Progenitor cell of endocrine pancreas (in vitro differentiated cells): ENCODE measurements around the gene CAMK1D. TPM values are rescaled to one million over a fixed set of nuclear protein-coding genes. Genes with fewer than 3 reads are reported as not detected.
A peak's percentile ranks its signal among the peaks of the same experiment; 100 is the strongest.

ENCODE experiments used
- DNase-seq: peaks from one replicate; pipeline ENCODE4 v3.0.0; 2021; ENCODE audit warnings: low spot score; ENCODE audit not compliant: unreplicated experiment
- H3K27ac Mint-ChIP-seq: 2 replicates; pipeline ENCODE4 v1.8.0; 2021; ENCODE audit warnings: mild to moderate bottlenecking, moderate library complexity, mixed read lengths
- H3K27me3 Mint-ChIP-seq: 2 replicates; pipeline ENCODE4 v1.8.0; 2021; ENCODE audit warnings: mixed read lengths
- H3K36me3 Mint-ChIP-seq: 2 replicates; pipeline ENCODE4 v1.8.0; 2022; ENCODE audit warnings: mixed read lengths; ENCODE audit not compliant: insufficient read depth
- H3K4me1 Mint-ChIP-seq: 2 replicates; pipeline ENCODE4 v1.8.0; 2021; ENCODE audit warnings: low read depth, mixed read lengths
- H3K4me3 Mint-ChIP-seq: 2 replicates; pipeline ENCODE4 v1.8.0; 2021; ENCODE audit warnings: low read depth, mild to moderate bottlenecking, moderate library complexity, mixed read lengths
- H3K9me3 Mint-ChIP-seq: 2 replicates; pipeline ENCODE4 v1.8.0; 2021; ENCODE audit warnings: low read depth, mixed read lengths
- total RNA-seq: library from RNA; stranded (reverse); gene quantifications from 2 replicates; pipeline ENCODE4 v1.2.1, GENCODE V29; 2021
- TF ChIP-seq, protein P1 (sequence below): fragments of 200-600 bp; sonication (generic); IDR thresholded peaks from one replicate; pipeline ENCODE4 v1.5.0; 2021; ENCODE audit warnings: antibody characterized with exemption, mild to moderate bottlenecking; ENCODE audit not compliant: unreplicated experiment

CAMK1D gene
- total RNA-seq, 1 donor from 2014 or later: 10.8 TPM

DNA sequence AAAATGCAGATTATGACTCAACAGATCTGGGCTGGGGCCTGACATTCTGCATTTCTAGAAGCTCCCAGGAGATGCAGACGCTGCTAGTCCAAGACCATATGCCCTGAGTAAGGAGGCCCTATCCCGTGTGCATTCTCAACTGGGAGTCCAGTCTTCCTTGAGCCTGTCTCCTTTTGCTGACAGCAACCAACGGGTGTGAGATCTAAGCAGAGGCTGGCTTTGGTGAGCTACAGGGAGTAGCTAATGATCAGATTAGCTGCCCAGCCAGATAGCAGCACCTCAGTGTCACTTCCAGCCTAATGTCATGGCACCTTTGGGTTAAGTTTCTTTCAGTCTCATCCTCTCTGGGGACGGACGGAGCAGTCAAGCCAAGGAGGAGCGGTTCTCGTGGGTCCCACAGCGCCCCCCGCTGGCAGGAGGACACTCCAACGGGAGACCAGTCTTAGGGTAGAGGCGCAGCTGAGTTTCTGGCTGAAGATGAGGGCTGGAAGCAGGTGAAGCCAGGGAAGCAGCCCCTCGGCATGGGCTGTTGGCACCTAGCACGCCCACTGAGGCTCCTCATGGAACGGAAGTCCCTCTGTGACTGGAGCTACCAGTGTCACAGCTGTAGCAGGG, 498.1 kb downstream of the CAMK1D start:
- Mint-ChIP-seq H3K4me1 (peaks cover 5% of the 10 kb centered on the region), H3K36me3 (no peaks in the 10 kb centered on the region), H3K4me3 (no peak overlapping the region), H3K9me3 (peaks cover 3% of the 10 kb centered on the region), H3K27ac (no peak overlapping the region), H3K27me3 (no peaks in the 10 kb centered on the region)
- DNase-seq: no peak
- TF ChIP-seq, protein P1, sequence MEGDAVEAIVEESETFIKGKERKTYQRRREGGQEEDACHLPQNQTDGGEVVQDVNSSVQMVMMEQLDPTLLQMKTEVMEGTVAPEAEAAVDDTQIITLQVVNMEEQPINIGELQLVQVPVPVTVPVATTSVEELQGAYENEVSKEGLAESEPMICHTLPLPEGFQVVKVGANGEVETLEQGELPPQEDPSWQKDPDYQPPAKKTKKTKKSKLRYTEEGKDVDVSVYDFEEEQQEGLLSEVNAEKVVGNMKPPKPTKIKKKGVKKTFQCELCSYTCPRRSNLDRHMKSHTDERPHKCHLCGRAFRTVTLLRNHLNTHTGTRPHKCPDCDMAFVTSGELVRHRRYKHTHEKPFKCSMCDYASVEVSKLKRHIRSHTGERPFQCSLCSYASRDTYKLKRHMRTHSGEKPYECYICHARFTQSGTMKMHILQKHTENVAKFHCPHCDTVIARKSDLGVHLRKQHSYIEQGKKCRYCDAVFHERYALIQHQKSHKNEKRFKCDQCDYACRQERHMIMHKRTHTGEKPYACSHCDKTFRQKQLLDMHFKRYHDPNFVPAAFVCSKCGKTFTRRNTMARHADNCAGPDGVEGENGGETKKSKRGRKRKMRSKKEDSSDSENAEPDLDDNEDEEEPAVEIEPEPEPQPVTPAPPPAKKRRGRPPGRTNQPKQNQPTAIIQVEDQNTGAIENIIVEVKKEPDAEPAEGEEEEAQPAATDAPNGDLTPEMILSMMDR: peak; percentile 47

GRCh38 chr10:12848439-12849173, 499.3 kb downstream of the CAMK1D start:
- no peak for DNase-seq
- H3K4me3 Mint-ChIP-seq: no peak overlapping the region
- H3K4me1 Mint-ChIP-seq: peaks cover 5% of the 10 kb centered on the region
- H3K27ac Mint-ChIP-seq: no peak overlapping the region
- TF ChIP-seq, protein P1: no peak
- no peaks in the 10 kb centered on the region for H3K36me3 Mint-ChIP-seq
- H3K9me3 Mint-ChIP-seq: peaks cover 3% of the 10 kb centered on the region
- no peaks in the 10 kb centered on the region for H3K27me3 Mint-ChIP-seq

- Mint-ChIP-seq H3K27ac (no peak overlapping the region), H3K4me1 (peaks cover 5% of the 10 kb centered on the region), H3K27me3 (no peaks in the 10 kb centered on the region), H3K9me3 (peaks cover 3% of the 10 kb centered on the region), H3K36me3 (no peaks in the 10 kb centered on the region), H3K4me3 (no peak overlapping the region)
- TF ChIP-seq, protein P1: no peak
- DNase-seq: no peak
Measured at GRCh38 chr10:12849319-12850181, 500.2 kb downstream of the CAMK1D start.

- no peak for DNase-seq
- H3K4me1 Mint-ChIP-seq: no peaks in the 10 kb centered on the region
- H3K4me3 Mint-ChIP-seq: no peak overlapping the region
- no peaks in the 10 kb centered on the region for H3K36me3 Mint-ChIP-seq
- peaks cover 7% of the 10 kb centered on the region for H3K9me3 Mint-ChIP-seq
- TF ChIP-seq, protein P1: no peak
- peaks cover 3% of the 10 kb centered on the region for H3K27me3 Mint-ChIP-seq
- no peak overlapping the region for H3K27ac Mint-ChIP-seq
Measured at GRCh38 chr10:12852687-12853086, 503.3 kb downstream of the CAMK1D start.

GRCh38 chr10:12854988-12855387, 505.6 kb downstream of the CAMK1D start:
- H3K4me1 Mint-ChIP-seq: no peaks in the 10 kb centered on the region
- H3K9me3 Mint-ChIP-seq: peaks cover 9% of the 10 kb centered on the region

More at GRCh38 chr10:12854988-12855387, 505.6 kb downstream of the CAMK1D start:
- Mint-ChIP-seq H3K4me3 (no peak overlapping the region), H3K27me3 (peaks cover 8% of the 10 kb centered on the region), H3K27ac (no peak overlapping the region), H3K36me3 (no peaks in the 10 kb centered on the region)
- no peak for DNase-seq
- TF ChIP-seq, protein P1: no peak
